ENCODE data around the gene TRIM24.
"Not testable (repeated sequence)": the region's sequence is repeated elsewhere in the genome, so short reads cannot be mapped to it uniquely, and the experiment has no call there.

TRIM24 gene

GRCh38 chr7:138495485-138495884 is 35.4 kb downstream of the TRIM24 start:
- DNase-seq = no peak

- DNase-seq = no peak
Measured at GRCh38 chr7:138499340-138499739, 39.3 kb downstream of the TRIM24 start.

GRCh38 chr7:138500303-138500702 is 40.2 kb downstream of the TRIM24 start:
- not testable (repeated sequence) for DNase-seq

DNA sequence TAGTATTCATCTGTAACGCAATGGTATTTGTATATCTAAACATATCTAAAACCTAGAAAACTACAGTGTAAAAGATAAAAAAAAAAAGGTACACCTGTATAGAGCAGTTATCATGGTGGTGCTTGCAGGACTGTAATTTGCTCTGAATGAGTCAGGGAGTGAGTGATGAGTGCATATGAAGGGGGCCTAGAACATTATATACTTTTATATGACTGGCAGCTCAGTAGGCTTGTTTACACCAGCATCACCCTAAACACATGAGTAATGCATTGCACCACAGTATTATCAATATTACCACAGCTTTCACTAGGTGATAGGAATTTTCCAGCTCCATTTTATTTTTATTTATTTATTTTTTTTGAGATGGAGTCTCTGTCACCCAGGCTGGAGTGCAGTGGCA is 40.8 kb downstream of the TRIM24 start:
- no peak for DNase-seq

- no peak for DNase-seq
Measured at GRCh38 chr7:138502023-138502767, 42.1 kb downstream of the TRIM24 start.

DNA sequence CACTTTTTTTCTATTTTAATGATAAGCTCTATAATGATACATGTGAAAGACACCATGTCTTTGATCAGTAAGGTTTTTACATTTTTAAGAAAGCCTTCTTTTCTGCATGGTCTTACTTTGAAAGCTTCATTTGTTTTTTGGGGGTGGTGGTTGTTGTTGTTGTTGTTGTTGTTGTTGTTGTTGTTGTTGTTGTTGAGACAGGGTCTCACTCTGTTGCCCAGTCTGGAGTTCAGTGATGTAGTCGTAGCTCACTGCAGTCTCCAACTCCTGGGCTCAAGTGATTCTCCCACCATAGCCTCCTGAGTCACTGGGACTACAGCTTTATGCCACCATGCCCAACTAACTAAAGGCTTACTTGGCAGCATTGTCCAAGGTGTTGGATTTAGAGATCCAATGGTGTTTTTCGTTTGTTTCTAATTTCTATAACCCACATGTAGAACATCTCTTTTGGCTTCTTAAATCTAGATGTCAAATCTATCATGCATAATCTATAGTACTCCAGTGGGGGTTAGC is 45.4 kb downstream of the TRIM24 start:
- no peak for DNase-seq

GRCh38 chr7:138506764-138507163 is 46.7 kb downstream of the TRIM24 start:
- no peak for DNase-seq

GRCh38 chr7:138510003-138510402 is 49.9 kb downstream of the TRIM24 start:
- DNase-seq = no peak

- no peak for DNase-seq
Measured at GRCh38 chr7:138512092-138512858, 52.2 kb downstream of the TRIM24 start.

DNA sequence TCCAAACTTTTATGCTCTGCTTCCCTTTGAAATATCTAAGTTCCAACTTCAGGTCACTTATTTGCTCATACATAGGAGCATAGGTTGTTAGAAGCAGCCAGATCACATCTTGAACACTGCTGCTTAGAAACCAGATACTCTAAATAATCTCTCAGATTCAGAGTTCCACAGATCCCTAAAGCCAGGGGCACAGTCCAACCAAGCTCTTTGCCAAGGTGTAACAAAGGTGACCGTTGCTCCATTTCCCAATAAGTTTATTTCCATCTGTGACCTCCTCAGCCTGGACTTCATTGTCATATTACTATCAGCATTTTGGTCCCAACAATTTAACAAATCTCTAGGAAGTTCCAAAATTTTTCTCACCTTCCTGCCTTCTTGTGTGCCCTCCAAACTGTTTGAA is 52.8 kb downstream of the TRIM24 start:
- DNase-seq = no peak

DNA sequence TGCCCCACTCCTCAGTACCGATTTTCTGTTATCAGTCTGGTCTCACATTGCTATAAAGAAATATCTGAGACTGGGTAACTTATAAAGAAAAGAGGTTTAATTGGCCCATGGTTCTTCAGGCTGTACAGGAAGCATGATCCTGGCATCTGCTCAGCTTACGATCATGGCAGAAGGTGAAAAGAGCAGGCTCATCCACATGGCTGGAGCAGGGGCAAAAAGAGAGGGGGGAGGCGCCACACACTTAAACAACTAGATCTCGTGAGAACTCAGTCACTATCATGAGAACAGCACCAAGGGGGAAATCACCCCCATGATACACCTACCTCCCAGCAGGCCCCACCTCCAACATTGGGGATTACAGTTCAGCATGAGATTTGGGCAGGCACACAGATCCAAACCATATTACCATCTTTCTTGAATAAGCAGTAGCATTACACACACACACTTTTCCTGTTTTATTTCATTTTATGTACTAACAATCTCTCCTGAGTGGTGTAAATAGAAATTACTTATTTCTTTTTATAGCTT is 53.3 kb downstream of the TRIM24 start:
- DNase-seq = no peak

- DNase-seq = no peak
Measured at GRCh38 chr7:138514044-138514443, 54.0 kb downstream of the TRIM24 start.

DNA sequence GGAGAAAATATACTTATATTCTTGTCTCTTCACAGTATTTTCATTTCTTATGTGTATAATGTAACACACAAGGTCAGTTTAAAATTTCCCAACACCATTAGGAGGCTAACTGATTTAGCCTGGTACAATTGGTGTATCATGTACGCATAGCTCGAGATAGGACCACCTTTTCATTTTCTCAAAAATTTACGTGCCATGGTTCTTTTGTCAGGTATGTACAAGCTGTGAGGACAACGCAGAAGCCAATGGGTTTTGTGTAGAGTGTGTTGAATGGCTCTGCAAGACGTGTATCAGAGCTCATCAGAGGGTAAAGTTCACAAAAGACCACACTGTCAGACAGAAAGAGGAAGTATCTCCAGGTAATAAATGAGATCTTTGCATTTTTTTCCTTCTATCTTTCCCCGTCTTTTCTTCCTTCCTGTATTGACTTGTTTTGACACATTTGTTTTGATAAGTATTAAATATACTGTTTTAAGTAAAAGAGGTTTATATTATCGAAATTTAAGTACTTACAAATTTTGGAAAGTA is 55.0 kb downstream of the TRIM24 start:
- no peak for DNase-seq

DNA sequence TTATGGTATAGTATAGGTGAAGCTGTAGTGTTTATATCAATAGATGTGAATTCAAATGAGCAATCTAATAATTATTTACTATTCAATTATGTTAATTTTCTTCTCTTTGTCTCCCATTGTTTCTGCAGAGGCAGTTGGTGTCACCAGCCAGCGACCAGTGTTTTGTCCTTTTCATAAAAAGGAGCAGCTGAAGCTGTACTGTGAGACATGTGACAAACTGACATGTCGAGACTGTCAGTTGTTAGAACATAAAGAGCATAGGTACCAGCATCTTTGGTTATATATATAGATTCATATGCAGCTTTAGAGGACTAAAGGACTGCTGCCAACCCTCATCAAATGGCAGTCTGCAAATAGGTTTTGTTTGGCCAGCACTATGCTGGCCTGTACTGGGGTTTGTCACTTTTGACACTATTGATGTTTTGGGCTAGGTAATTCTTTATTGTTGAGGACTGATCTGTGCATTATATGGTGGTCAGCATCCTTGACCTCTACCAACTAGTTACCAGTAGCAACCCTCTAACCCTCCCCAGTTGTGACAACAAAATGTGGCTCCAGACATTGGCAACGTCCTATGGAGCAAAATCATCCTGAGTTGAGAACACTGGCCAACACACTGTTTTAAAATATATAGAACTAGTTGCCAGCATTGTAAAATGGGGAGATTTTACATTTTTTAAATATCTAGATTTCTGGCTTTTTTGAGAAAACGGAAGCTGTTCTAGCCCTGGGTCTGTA is 59.2 kb downstream of the TRIM24 start:
- DNase-seq = no peak

- no peak for DNase-seq
Measured at GRCh38 chr7:138520742-138521141, 60.7 kb downstream of the TRIM24 start.

GRCh38 chr7:138521837-138522461 is 61.9 kb downstream of the TRIM24 start:
- no peak for DNase-seq

GRCh38 chr7:138524259-138524658 is 64.2 kb downstream of the TRIM24 start:
- DNase-seq = no peak

- DNase-seq = no peak
Measured at GRCh38 chr7:138525757-138526156, 65.7 kb downstream of the TRIM24 start.

DNA sequence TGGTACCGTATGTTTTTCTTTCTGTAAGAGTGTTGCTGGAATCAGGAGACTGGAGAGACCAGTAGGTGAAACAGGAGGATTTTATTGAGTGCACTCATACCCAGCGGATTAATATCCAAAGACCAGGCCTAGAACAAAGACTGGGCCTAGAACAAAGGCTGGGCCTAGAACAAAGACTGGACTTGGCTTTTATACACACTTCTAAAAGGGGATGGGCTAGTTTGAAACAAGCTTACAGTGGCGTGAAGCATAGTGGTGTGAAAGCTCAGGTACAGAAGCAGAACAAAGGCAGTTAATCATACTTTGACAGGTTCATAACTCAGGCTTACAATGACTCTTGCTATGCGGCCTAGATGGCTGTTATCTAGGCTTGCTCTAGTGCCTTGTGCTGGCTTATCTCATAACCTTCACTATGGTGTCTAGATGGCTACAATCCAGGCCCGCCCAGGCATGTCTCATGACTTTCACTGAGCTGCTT is 67.7 kb downstream of the TRIM24 start:
- DNase-seq = no peak

GRCh38 chr7:138536833-138537232 is 76.8 kb downstream of the TRIM24 start:
- not testable (repeated sequence) for DNase-seq

- DNase-seq = no peak
Measured at GRCh38 chr7:138538518-138538917, 78.5 kb downstream of the TRIM24 start.

DNA sequence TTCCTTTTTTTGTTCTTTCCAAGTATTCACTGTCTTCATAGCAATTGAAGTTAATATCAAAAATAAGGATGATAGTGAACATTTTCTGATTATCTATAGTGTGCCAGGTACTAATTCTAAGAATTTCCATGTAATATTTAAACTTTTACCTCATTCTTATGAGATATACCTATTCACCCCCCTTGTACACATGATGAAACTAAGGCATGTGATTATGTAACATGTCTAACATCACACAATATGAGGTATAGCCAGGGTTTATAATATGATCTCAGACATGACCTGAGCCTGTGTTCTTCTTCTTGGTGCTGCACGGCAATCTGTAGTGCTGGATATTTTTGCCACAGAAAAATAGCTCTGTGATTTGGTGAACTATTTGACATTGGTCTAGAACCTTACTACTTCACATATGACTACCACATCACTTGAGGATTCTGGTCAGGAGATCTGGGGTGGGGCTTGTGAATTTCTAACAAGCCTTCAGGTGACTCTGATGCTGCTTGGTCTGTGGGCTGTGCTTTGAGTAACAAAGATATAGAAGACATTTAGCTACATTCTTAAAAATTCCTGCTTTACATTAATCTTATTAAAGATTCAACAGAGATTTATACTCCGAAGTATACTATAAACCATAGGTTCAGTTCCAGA is 79.1 kb downstream of the TRIM24 start:
- no peak for DNase-seq
